Measurements from ENCODE around the gene FHIT. TPM values are rescaled to one million over a fixed set of nuclear protein-coding genes. Genes with fewer than 3 reads are reported as not detected.

FHIT gene
- total RNA-seq, 1 donor from 2014 or later: 11.5 TPM

DNA sequence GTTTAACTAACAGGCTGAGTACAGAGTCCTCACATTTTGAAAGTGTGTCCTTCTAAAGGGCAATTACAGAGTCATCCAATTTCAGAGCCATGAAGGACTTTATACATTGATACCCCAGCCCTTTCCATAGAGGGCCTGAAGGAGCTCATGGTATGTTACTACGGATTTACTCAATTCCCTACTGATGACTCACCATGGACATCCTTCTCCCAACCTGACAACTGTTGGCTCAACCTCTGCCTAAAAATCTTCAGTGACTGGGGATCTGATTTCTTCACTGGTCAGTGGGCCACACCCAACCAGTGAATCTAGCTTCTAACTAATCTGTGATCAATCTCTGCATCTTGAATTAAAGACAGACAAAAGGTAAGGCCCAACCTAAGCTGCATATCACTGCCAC lies 1238.0 kb downstream of the FHIT start:
- H3K36me3 ChIP-seq (ENCODE audit: control insufficient read depth, insufficient read depth, low read length): no peaks in the 10 kb centered on the region
- H3K4me3 ChIP-seq (ENCODE audit: low read depth, low read length): no peak overlapping the region
- no peak for DNase-seq (ENCODE audit: low read depth)
- TF ChIP-seq, protein P1, sequence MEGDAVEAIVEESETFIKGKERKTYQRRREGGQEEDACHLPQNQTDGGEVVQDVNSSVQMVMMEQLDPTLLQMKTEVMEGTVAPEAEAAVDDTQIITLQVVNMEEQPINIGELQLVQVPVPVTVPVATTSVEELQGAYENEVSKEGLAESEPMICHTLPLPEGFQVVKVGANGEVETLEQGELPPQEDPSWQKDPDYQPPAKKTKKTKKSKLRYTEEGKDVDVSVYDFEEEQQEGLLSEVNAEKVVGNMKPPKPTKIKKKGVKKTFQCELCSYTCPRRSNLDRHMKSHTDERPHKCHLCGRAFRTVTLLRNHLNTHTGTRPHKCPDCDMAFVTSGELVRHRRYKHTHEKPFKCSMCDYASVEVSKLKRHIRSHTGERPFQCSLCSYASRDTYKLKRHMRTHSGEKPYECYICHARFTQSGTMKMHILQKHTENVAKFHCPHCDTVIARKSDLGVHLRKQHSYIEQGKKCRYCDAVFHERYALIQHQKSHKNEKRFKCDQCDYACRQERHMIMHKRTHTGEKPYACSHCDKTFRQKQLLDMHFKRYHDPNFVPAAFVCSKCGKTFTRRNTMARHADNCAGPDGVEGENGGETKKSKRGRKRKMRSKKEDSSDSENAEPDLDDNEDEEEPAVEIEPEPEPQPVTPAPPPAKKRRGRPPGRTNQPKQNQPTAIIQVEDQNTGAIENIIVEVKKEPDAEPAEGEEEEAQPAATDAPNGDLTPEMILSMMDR (IDR thresholded peaks at IDR 0.05; ENCODE audit: insufficient read depth, low read length, poor library complexity, severe bottlenecking): no peak
- H3K27me3 ChIP-seq (ENCODE audit: control insufficient read depth, insufficient read depth, low read length): no peaks in the 10 kb centered on the region

DNA sequence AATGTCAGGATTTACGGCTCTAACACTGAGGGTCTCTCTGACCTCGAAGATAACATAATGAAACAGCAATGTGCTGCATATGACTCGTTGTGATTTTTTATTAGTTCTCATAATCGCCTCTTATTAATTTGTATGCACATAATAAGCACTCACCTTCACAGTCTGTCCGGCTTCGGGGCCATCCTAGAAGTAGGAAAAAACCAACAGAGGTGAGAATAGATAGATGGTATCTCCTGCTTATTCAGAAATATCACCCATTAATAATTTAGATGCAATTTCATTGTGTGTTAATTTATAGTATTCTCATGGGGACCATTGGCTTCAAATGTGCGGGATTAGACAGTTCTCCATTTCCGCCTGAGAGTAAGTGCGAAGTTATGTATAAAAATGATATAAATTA lies 1240.0 kb downstream of the FHIT start:
- TF ChIP-seq, protein P1 (IDR thresholded peaks at IDR 0.05; ENCODE audit: insufficient read depth, low read length, poor library complexity, severe bottlenecking): no peak
- H3K4me3 ChIP-seq (ENCODE audit: low read depth, low read length): no peak overlapping the region
- no peaks in the 10 kb centered on the region for H3K27me3 ChIP-seq (ENCODE audit: control insufficient read depth, insufficient read depth, low read length)
- no peaks in the 10 kb centered on the region for H3K36me3 ChIP-seq (ENCODE audit: control insufficient read depth, insufficient read depth, low read length)
- no peak for DNase-seq (ENCODE audit: low read depth)

DNA sequence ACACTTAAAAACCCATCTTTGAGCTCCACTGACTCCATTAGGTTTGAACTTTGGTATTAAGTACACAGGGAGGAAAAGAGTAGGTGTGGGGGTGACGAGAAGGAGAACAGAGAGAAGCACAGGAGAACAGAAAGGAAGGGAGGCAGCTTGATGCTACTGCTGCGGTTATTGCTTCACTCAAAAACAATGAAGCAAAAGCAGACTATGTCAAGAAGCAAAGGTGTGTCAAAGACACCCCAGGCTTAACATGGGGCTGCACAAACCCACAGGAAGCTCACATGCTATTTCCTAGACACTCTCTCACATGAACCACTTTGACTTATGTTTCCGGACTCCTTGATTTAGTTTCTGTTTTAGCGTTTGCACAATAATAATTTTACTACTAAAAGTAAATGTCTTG lies 1240.5 kb downstream of the FHIT start:
- H3K36me3 ChIP-seq (ENCODE audit: control insufficient read depth, insufficient read depth, low read length): no peaks in the 10 kb centered on the region
- no peak for DNase-seq (ENCODE audit: low read depth)
- no peak overlapping the region for H3K4me3 ChIP-seq (ENCODE audit: low read depth, low read length)
- TF ChIP-seq, protein P1 (IDR thresholded peaks at IDR 0.05; ENCODE audit: insufficient read depth, low read length, poor library complexity, severe bottlenecking): no peak
- H3K27me3 ChIP-seq (ENCODE audit: control insufficient read depth, insufficient read depth, low read length): no peaks in the 10 kb centered on the region

DNA sequence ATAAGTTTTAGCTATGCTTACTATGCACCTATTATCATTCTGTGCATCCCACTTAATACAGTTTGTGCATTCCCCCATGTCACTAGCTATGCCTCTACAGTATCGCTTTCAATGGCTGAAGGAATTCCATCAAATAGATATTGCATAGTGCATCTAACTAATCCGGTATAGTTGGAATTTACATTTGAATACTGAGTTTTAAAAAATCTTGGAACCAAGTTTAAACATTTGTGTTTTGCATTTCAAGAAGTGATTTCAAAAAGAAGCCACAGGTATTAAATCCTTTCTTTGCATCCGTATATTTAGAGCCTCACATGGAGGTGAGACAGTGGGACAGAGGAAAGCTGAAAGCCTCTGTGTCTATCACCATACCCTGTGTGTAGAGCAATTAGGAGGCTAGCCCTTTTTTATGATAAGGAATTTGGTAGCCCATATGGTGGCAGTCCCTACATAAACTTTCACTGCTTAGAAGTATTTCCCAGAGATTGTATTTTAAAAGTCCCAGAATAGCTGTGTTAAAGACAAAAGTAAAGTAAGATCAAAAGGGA lies 1241.2 kb downstream of the FHIT start:
- TF ChIP-seq, protein P1 (IDR thresholded peaks at IDR 0.05; ENCODE audit: insufficient read depth, low read length, poor library complexity, severe bottlenecking): no peak
- no peaks in the 10 kb centered on the region for H3K36me3 ChIP-seq (ENCODE audit: control insufficient read depth, insufficient read depth, low read length)
- DNase-seq (ENCODE audit: low read depth): no peak
- no peaks in the 10 kb centered on the region for H3K27me3 ChIP-seq (ENCODE audit: control insufficient read depth, insufficient read depth, low read length)
- no peak overlapping the region for H3K4me3 ChIP-seq (ENCODE audit: low read depth, low read length)

DNA sequence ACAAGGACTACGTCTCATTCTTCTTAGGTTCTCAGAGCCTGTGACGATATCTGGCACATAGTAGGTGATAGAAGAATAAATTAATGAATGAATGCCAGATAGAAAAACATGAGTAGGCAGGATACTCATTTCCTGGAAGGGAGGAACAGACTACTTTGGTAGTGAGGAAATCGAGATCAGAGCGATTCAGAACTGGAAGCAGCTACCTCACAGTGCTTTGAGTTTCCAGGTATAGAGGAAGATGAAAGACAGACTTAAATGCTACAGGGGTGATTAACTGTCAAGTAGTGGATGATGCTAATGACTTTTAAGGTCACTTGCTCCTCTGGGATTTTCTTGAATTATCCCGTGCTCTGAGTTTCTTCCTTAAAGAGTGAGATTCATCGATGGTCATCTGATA lies 1249.9 kb downstream of the FHIT start:
- DNase-seq (ENCODE audit: low read depth): no peak
- Histone ChIP-seq H3K36me3 (ENCODE audit: control insufficient read depth, insufficient read depth, low read length) (no peaks in the 10 kb centered on the region), H3K4me3 (ENCODE audit: low read depth, low read length) (no peak overlapping the region), H3K27me3 (ENCODE audit: control insufficient read depth, insufficient read depth, low read length) (no peaks in the 10 kb centered on the region)
- TF ChIP-seq, protein P1 (IDR thresholded peaks at IDR 0.05; ENCODE audit: insufficient read depth, low read length, poor library complexity, severe bottlenecking): no peak

Measured in kidney epithelial cell (primary cell).